ENCODE measurements around the gene SMG1. TPM values are rescaled to one million over a fixed set of nuclear protein-coding genes. Genes with fewer than 3 reads are reported as not detected.

SMG1 gene
- total and polyA plus RNA-seq, 2 of the 13 experiments (the other 11 are each of a cell fraction or from before 2014, with no cell fraction given), result 48.7 to 53.7 TPM

DNA sequence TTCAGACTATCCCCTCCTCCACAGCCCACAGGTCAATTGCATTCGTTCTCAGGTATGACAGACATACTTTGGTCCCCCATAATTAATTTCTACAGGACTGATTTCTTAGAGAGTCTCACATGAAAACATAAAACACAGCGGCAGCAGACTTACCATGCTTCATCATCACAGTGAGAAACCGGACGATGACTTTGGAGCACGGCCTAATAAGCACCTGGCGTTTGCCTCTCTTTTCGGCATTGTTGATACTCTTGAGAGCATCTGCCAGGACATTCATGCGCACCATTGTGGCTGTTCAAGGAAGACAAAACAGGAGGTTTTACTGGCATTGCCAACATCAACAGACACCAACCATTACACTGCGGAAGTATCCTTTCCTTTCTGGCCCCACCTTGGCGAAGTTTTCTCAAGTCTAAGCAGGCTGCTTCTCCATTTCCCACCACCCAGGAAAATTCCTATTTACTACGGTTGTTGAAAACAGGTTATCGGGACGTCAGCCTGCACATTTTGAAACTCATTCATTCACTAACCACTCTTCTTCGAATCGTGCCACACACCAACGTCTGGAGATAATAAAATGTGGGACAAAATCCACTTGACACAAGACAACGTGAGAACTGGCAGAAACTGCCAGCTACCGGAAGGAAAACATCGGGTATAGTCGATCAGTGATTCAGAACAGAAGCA lies 137.2 kb downstream of the SMG1 start (continued):
- TF ChIP-seq KLF16 (CRISPR knock-in tag; IDR thresholded peaks at IDR 0.05) (peak; percentile 16 to 63; a peak in 1 of 4 replicates), NFKB2 (CRISPR knock-in tag; IDR thresholded peaks at IDR 0.05; ENCODE audit: borderline replicate concordance) (no peak), IRF1 (CRISPR knock-in tag; IDR thresholded peaks at IDR 0.05; ENCODE audit: low read depth) (no peak), ATF7-NPFF (CRISPR knock-in tag; IDR thresholded peaks at IDR 0.05; ENCODE audit: low read depth) (no peak), PTBP1 (IDR thresholded peaks at IDR 0.05; ENCODE audit: low read depth, low read length, poor library complexity, severe bottlenecking) (no peak), ZNF775 (CRISPR knock-in tag; IDR thresholded peaks at IDR 0.05; ENCODE audit: borderline replicate concordance) (no peak), PCBP1 (IDR thresholded peaks at IDR 0.05; ENCODE audit: borderline replicate concordance, low read depth, low read length) (no peak), ZNF879 (CRISPR knock-in tag; IDR thresholded peaks at IDR 0.05) (no peak), RBFOX2 (IDR thresholded peaks at IDR 0.05; ENCODE audit: low read depth, low read length) (no peak), ZKSCAN8 (CRISPR knock-in tag; IDR thresholded peaks at IDR 0.05; ENCODE audit: borderline replicate concordance) (no peak), ZNF17 (CRISPR knock-in tag; IDR thresholded peaks at IDR 0.05) (no peak), ZNF674 (CRISPR knock-in tag; IDR thresholded peaks at IDR 0.05; ENCODE audit: low read depth) (no peak), IRX3 (CRISPR knock-in tag; IDR thresholded peaks at IDR 0.05; ENCODE audit: borderline replicate concordance, low read depth) (0 out of 2 replicates have a peak, but pooled peaks have one; percentile 49), RXRB (CRISPR knock-in tag; IDR thresholded peaks at IDR 0.05; ENCODE audit: borderline replicate concordance) (no peak), PHF21A (CRISPR knock-in tag; IDR thresholded peaks at IDR 0.05) (no peak), RNF2 (conservative IDR thresholded peaks at IDR 0.05; ENCODE audit: low read depth) (no peak), ZNF275 (CRISPR knock-in tag; IDR thresholded peaks at IDR 0.05; ENCODE audit: borderline replicate concordance) (peak; percentile 78; the same call in 1 of the 2 replicates), ZNF556 (CRISPR knock-in tag; IDR thresholded peaks at IDR 0.05; ENCODE audit: borderline replicate concordance) (0 out of 2 replicates have a peak, but pooled peaks have one; percentile 38)
- TF ChIP-seq, protein P1, sequence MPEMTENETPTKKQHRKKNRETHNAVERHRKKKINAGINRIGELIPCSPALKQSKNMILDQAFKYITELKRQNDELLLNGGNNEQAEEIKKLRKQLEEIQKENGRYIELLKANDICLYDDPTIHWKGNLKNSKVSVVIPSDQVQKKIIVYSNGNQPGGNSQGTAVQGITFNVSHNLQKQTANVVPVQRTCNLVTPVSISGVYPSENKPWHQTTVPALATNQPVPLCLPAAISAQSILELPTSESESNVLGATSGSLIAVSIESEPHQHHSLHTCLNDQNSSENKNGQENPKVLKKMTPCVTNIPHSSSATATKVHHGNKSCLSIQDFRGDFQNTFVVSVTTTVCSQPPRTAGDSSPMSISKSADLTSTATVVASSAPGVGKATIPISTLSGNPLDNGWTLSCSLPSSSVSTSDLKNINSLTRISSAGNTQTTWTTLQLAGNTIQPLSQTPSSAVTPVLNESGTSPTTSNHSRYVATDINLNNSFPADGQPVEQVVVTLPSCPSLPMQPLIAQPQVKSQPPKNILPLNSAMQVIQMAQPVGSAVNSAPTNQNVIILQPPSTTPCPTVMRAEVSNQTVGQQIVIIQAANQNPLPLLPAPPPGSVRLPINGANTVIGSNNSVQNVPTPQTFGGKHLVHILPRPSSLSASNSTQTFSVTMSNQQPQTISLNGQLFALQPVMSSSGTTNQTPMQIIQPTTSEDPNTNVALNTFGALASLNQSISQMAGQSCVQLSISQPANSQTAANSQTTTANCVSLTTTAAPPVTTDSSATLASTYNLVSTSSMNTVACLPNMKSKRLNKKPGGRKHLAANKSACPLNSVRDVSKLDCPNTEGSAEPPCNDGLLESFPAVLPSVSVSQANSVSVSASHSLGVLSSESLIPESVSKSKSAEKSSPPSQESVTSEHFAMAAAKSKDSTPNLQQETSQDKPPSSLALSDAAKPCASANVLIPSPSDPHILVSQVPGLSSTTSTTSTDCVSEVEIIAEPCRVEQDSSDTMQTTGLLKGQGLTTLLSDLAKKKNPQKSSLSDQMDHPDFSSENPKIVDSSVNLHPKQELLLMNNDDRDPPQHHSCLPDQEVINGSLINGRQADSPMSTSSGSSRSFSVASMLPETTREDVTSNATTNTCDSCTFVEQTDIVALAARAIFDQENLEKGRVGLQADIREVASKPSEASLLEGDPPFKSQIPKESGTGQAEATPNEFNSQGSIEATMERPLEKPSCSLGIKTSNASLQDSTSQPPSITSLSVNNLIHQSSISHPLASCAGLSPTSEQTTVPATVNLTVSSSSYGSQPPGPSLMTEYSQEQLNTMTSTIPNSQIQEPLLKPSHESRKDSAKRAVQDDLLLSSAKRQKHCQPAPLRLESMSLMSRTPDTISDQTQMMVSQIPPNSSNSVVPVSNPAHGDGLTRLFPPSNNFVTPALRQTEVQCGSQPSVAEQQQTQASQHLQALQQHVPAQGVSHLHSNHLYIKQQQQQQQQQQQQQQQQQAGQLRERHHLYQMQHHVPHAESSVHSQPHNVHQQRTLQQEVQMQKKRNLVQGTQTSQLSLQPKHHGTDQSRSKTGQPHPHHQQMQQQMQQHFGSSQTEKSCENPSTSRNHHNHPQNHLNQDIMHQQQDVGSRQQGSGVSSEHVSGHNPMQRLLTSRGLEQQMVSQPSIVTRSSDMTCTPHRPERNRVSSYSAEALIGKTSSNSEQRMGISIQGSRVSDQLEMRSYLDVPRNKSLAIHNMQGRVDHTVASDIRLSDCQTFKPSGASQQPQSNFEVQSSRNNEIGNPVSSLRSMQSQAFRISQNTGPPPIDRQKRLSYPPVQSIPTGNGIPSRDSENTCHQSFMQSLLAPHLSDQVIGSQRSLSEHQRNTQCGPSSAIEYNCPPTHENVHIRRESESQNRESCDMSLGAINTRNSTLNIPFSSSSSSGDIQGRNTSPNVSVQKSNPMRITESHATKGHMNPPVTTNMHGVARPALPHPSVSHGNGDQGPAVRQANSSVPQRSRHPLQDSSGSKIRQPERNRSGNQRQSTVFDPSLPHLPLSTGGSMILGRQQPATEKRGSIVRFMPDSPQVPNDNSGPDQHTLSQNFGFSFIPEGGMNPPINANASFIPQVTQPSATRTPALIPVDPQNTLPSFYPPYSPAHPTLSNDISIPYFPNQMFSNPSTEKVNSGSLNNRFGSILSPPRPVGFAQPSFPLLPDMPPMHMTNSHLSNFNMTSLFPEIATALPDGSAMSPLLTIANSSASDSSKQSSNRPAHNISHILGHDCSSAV (CRISPR knock-in tag; IDR thresholded peaks at IDR 0.05; ENCODE audit: borderline replicate concordance), result no peak
